GM23338 (cell line): ENCODE results near the gene PARVA. TPM values are rescaled to one million over a fixed set of nuclear protein-coding genes. Genes with fewer than 3 reads are reported as not detected.

Experiments
- ATAC-seq: fragments of 200-7000 bp; cut with Tn5 transposase; 3 replicates; pipeline ENCODE4 v1.9.1; 2020
- DNase-seq: peaks from one replicate; pipeline ENCODE4 v3.0.0-alpha.2; 2015; ENCODE audit warnings: low spot score
- H2AFZ ChIP-seq: fragments of 200-600 bp; sonication (generic); 2 replicates; pipeline ENCODE4 v1.8.0; 2016; ENCODE audit warnings: antibody characterized with exemption, mild to moderate bottlenecking, moderate library complexity
- H3F3A ChIP-seq: fragments of 200-600 bp; sonication (generic); replicated peaks from 2 replicates; pipeline ENCODE4 v1.8.0; 2017; ENCODE audit warnings: antibody characterized with exemption, mixed run types, low read depth
- H3K27ac ChIP-seq: fragments of 200-600 bp; sonication (generic); 2 replicates; pipeline ENCODE4 v1.6.1; 2016; ENCODE audit warnings: low read depth
- H3K27me3 ChIP-seq: fragments of 200-600 bp; sonication (generic); 2 replicates; pipeline ENCODE4 v1.8.0; 2016; ENCODE audit warnings: mild to moderate bottlenecking, mixed run types, moderate library complexity; ENCODE audit not compliant: insufficient read depth
- H3K36me3 ChIP-seq: fragments of 200-600 bp; sonication (generic); 2 replicates; pipeline ENCODE4 v1.8.0; 2016; ENCODE audit warnings: mild to moderate bottlenecking; ENCODE audit not compliant: insufficient read depth
- H3K4me1 ChIP-seq: fragments of 200-600 bp; sonication (generic); 2 replicates; pipeline ENCODE4 v1.8.0; 2016; ENCODE audit warnings: mild to moderate bottlenecking, moderate library complexity; ENCODE audit not compliant: insufficient read depth
- H3K4me2 ChIP-seq: fragments of 200-600 bp; sonication (generic); 2 replicates; pipeline ENCODE4 v1.7.1; 2017; ENCODE audit warnings: mixed run types
- H3K4me3 ChIP-seq: fragments of 200-600 bp; sonication (generic); 2 replicates; pipeline ENCODE4 v1.6.1; 2016; ENCODE audit warnings: mixed run types
- H3K79me2 ChIP-seq: fragments of 200-600 bp; sonication (generic); replicated peaks from 2 replicates; pipeline ENCODE4 v1.8.0; 2017; ENCODE audit warnings: mild to moderate bottlenecking; ENCODE audit not compliant: insufficient read depth
- H3K9me2 ChIP-seq: fragments of 200-600 bp; sonication (generic); 2 replicates; pipeline ENCODE4 v1.8.0; 2017; ENCODE audit not compliant: insufficient read depth
- H4K20me1 ChIP-seq: fragments of 200-600 bp; sonication (generic); replicated peaks from 2 replicates; pipeline ENCODE4 v1.8.0; 2017; ENCODE audit warnings: mild to moderate bottlenecking; ENCODE audit not compliant: insufficient read depth
- H3K27ac Mint-ChIP-seq: 2 replicates; pipeline ENCODE4 v1.8.0; 2020; ENCODE audit warnings: inconsistent platforms, mild to moderate bottlenecking, moderate library complexity, mixed read lengths
- H3K27me3 Mint-ChIP-seq: 3 replicates; pipeline ENCODE4 v1.8.0; 2022; ENCODE audit warnings: low read depth, mild to moderate bottlenecking, moderate library complexity, mixed read lengths, inconsistent platforms; ENCODE audit not compliant: insufficient read depth, poor library complexity
- H3K36me3 Mint-ChIP-seq: 3 replicates; pipeline ENCODE4 v1.8.0; 2021; ENCODE audit warnings: low read depth, mild to moderate bottlenecking, inconsistent platforms, moderate library complexity, mixed read lengths
- H3K4me1 Mint-ChIP-seq: 3 replicates; pipeline ENCODE4 v1.8.0; 2020; ENCODE audit warnings: mild to moderate bottlenecking, inconsistent platforms, mixed read lengths
- H3K4me3 Mint-ChIP-seq: 3 replicates; pipeline ENCODE4 v1.8.0; 2021; ENCODE audit warnings: moderate library complexity, mild to moderate bottlenecking, inconsistent platforms, mixed read lengths
- H3K9me3 Mint-ChIP-seq: 3 replicates; pipeline ENCODE4 v1.8.0; 2020; ENCODE audit warnings: moderate library complexity, mild to moderate bottlenecking, inconsistent platforms, mixed read lengths
- CREB1 ChIP-seq: fragments of 250-450 bp; sonication (Bioruptor Pico); IDR thresholded peaks from 2 replicates; pipeline ENCODE4 v1.5.0; 2020; ENCODE audit warnings: low read depth, mild to moderate bottlenecking, moderate library complexity
- EZH2 ChIP-seq: fragments of 200-600 bp; sonication (generic); IDR thresholded peaks from one replicate; pipeline ENCODE4 v1.8.0; 2017; ENCODE audit warnings: antibody characterized with exemption, mild to moderate bottlenecking, low read depth; ENCODE audit not compliant: unreplicated experiment
- EZH2phosphoT487 ChIP-seq: fragments of 200-600 bp; sonication (generic); IDR thresholded peaks from one replicate; pipeline ENCODE4 v1.8.1; 2018; ENCODE audit warnings: antibody characterized with exemption; ENCODE audit not compliant: unreplicated experiment
- JUNB ChIP-seq: IDR thresholded peaks from one replicate; pipeline ENCODE4 v1.6.1; 2016; ENCODE audit warnings: antibody characterized with exemption; ENCODE audit not compliant: unreplicated experiment
- NANOG ChIP-seq: IDR thresholded peaks from 2 replicates; pipeline ENCODE4 v1.6.1; 2016; ENCODE audit warnings: antibody characterized with exemption, borderline replicate concordance
- POLR2AphosphoS5 ChIP-seq: IDR thresholded peaks from 2 replicates; pipeline ENCODE4 v1.6.1; 2016; ENCODE audit warnings: antibody characterized with exemption, low read depth
- STAT1 ChIP-seq: IDR thresholded peaks from one replicate; pipeline ENCODE4 v1.6.1; 2016; ENCODE audit warnings: antibody characterized with exemption; ENCODE audit not compliant: unreplicated experiment
- ZNF114 ChIP-seq: fragments of 250-450 bp; sonication (Bioruptor Pico); IDR thresholded peaks from 2 replicates; pipeline ENCODE4 v1.5.0; 2020; ENCODE audit warnings: mild to moderate bottlenecking, moderate library complexity
- ZNF331 ChIP-seq: fragments of 250-450 bp; sonication (Bioruptor Pico); IDR thresholded peaks from 2 replicates; pipeline ENCODE4 v1.5.0; 2020; ENCODE audit warnings: low read depth, mild to moderate bottlenecking, moderate library complexity
- polyA plus RNA-seq: library from polyadenylated mRNA; unstranded; fragments of >200 nt; fragmentation: Nextera tagmentation; extraction: Ambion mirVana; gene quantifications from 2 replicates; pipeline ENCODE4 v1.2.1, GENCODE V29; 2016
- total RNA-seq: library from RNA; depleted of rRNA; stranded (reverse); fragments of >200 nt; shearing (Covaris generic); gene quantifications from 2 replicates; pipeline ENCODE4 v1.2.3, GENCODE V29; 2014
- TF ChIP-seq, protein P1 (sequence below): IDR thresholded peaks from 2 replicates; pipeline ENCODE4 v1.6.1; 2016; ENCODE audit warnings: antibody characterized with exemption
- TF ChIP-seq, protein P2 (sequence below): IDR thresholded peaks from one replicate; pipeline ENCODE4 v1.6.1; 2018; ENCODE audit warnings: antibody characterized with exemption; ENCODE audit not compliant: unreplicated experiment
- TF ChIP-seq, protein P3 (sequence below), 2 experiments: fragments of 200-600 bp in 1 of 2; sonication (generic) in 1 of 2; conservative IDR thresholded peaks; 2 replicates each; pipeline versions ENCODE4 v1.5.1 to v1.6.1; 2016 to 2017; ENCODE audit warnings: antibody characterized with exemption in 2 of 2, low read depth in 2 of 2, mild to moderate bottlenecking in 2 of 2, moderate library complexity in 1 of 2
- TF ChIP-seq, protein P4 (sequence below): fragments of 250-450 bp; sonication (Bioruptor Pico); IDR thresholded peaks from 2 replicates; pipeline ENCODE4 v1.5.0; 2020; ENCODE audit warnings: mild to moderate bottlenecking, moderate library complexity

Gene PARVA
- total and polyA plus RNA-seq, 2 experiments from 2014 or later: 5.8 to 6.9 TPM

DNA sequence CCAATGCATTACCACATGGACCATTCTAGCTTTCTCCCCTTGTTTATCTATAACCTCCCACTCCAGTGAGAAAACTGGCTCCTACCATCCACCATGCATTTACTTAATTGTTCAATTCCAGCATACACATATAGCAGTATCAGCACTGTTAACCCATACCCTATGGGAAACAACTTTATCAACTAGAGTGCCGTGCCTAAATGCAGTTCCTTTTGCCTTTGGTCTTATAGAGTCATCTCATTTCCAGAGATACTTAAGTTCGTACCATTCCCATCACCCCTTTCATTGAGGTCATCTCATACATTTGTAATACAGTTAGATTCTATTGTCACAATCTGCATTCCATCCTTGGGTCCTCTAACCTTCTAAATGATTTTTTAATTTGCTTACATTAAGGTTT is 86.9 kb downstream of the PARVA start:
- no peaks in the 10 kb centered on the region for H3K4me1 ChIP-seq
- Mint-ChIP-seq H3K27ac (no peak overlapping the region), H3K9me3 (peaks cover 6% of the 10 kb centered on the region), H3K4me1 (peaks cover 2% of the 10 kb centered on the region; the same call in 2 of the 3 replicates), H3K4me3 (no peak overlapping the region), H3K27me3 (peaks cover 2% of the 10 kb centered on the region), H3K36me3 (peaks cover 4% of the 10 kb centered on the region; the same call in 2 of the 3 replicates)
- no peaks in the 10 kb centered on the region for H3K27me3 ChIP-seq
- H3K4me3 ChIP-seq: no peak overlapping the region
- H3K79me2 ChIP-seq: no peaks in the 10 kb centered on the region
- no peak overlapping the region for H3K4me2 ChIP-seq
- ATAC-seq (no peak), DNase-seq (no peak)
- H3K9me2 ChIP-seq: 0 out of 2 replicates have a peak, but pooled peaks cover 5% of the 10 kb centered on the region
- H3F3A ChIP-seq: no peaks in the 10 kb centered on the region
- H3K36me3 ChIP-seq: no peaks in the 10 kb centered on the region
- no peaks in the 10 kb centered on the region for H4K20me1 ChIP-seq
- H3K27ac ChIP-seq: no peak overlapping the region
- TF ChIP-seq, protein P1, sequence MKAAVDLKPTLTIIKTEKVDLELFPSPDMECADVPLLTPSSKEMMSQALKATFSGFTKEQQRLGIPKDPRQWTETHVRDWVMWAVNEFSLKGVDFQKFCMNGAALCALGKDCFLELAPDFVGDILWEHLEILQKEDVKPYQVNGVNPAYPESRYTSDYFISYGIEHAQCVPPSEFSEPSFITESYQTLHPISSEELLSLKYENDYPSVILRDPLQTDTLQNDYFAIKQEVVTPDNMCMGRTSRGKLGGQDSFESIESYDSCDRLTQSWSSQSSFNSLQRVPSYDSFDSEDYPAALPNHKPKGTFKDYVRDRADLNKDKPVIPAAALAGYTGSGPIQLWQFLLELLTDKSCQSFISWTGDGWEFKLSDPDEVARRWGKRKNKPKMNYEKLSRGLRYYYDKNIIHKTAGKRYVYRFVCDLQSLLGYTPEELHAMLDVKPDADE: no peak
- TF ChIP-seq, protein P2, sequence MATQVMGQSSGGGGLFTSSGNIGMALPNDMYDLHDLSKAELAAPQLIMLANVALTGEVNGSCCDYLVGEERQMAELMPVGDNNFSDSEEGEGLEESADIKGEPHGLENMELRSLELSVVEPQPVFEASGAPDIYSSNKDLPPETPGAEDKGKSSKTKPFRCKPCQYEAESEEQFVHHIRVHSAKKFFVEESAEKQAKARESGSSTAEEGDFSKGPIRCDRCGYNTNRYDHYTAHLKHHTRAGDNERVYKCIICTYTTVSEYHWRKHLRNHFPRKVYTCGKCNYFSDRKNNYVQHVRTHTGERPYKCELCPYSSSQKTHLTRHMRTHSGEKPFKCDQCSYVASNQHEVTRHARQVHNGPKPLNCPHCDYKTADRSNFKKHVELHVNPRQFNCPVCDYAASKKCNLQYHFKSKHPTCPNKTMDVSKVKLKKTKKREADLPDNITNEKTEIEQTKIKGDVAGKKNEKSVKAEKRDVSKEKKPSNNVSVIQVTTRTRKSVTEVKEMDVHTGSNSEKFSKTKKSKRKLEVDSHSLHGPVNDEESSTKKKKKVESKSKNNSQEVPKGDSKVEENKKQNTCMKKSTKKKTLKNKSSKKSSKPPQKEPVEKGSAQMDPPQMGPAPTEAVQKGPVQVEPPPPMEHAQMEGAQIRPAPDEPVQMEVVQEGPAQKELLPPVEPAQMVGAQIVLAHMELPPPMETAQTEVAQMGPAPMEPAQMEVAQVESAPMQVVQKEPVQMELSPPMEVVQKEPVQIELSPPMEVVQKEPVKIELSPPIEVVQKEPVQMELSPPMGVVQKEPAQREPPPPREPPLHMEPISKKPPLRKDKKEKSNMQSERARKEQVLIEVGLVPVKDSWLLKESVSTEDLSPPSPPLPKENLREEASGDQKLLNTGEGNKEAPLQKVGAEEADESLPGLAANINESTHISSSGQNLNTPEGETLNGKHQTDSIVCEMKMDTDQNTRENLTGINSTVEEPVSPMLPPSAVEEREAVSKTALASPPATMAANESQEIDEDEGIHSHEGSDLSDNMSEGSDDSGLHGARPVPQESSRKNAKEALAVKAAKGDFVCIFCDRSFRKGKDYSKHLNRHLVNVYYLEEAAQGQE: no peak
- TF ChIP-seq NANOG: no peak
- no peak for TF ChIP-seq EZH2phosphoT487
- TF ChIP-seq STAT1: no peak
- no peak for TF ChIP-seq EZH2
- no peak for TF ChIP-seq POLR2AphosphoS5
- no peak for TF ChIP-seq ZNF331 (CRISPR knock-in tag)
- no peak for TF ChIP-seq CREB1 (CRISPR knock-in tag)
- no peak for TF ChIP-seq JUNB
- TF ChIP-seq, protein P3, sequence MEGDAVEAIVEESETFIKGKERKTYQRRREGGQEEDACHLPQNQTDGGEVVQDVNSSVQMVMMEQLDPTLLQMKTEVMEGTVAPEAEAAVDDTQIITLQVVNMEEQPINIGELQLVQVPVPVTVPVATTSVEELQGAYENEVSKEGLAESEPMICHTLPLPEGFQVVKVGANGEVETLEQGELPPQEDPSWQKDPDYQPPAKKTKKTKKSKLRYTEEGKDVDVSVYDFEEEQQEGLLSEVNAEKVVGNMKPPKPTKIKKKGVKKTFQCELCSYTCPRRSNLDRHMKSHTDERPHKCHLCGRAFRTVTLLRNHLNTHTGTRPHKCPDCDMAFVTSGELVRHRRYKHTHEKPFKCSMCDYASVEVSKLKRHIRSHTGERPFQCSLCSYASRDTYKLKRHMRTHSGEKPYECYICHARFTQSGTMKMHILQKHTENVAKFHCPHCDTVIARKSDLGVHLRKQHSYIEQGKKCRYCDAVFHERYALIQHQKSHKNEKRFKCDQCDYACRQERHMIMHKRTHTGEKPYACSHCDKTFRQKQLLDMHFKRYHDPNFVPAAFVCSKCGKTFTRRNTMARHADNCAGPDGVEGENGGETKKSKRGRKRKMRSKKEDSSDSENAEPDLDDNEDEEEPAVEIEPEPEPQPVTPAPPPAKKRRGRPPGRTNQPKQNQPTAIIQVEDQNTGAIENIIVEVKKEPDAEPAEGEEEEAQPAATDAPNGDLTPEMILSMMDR (conservative IDR thresholded peaks at IDR 0.05; ENCODE audit: low read depth in 2 of 2): no peak
- TF ChIP-seq, protein P4, sequence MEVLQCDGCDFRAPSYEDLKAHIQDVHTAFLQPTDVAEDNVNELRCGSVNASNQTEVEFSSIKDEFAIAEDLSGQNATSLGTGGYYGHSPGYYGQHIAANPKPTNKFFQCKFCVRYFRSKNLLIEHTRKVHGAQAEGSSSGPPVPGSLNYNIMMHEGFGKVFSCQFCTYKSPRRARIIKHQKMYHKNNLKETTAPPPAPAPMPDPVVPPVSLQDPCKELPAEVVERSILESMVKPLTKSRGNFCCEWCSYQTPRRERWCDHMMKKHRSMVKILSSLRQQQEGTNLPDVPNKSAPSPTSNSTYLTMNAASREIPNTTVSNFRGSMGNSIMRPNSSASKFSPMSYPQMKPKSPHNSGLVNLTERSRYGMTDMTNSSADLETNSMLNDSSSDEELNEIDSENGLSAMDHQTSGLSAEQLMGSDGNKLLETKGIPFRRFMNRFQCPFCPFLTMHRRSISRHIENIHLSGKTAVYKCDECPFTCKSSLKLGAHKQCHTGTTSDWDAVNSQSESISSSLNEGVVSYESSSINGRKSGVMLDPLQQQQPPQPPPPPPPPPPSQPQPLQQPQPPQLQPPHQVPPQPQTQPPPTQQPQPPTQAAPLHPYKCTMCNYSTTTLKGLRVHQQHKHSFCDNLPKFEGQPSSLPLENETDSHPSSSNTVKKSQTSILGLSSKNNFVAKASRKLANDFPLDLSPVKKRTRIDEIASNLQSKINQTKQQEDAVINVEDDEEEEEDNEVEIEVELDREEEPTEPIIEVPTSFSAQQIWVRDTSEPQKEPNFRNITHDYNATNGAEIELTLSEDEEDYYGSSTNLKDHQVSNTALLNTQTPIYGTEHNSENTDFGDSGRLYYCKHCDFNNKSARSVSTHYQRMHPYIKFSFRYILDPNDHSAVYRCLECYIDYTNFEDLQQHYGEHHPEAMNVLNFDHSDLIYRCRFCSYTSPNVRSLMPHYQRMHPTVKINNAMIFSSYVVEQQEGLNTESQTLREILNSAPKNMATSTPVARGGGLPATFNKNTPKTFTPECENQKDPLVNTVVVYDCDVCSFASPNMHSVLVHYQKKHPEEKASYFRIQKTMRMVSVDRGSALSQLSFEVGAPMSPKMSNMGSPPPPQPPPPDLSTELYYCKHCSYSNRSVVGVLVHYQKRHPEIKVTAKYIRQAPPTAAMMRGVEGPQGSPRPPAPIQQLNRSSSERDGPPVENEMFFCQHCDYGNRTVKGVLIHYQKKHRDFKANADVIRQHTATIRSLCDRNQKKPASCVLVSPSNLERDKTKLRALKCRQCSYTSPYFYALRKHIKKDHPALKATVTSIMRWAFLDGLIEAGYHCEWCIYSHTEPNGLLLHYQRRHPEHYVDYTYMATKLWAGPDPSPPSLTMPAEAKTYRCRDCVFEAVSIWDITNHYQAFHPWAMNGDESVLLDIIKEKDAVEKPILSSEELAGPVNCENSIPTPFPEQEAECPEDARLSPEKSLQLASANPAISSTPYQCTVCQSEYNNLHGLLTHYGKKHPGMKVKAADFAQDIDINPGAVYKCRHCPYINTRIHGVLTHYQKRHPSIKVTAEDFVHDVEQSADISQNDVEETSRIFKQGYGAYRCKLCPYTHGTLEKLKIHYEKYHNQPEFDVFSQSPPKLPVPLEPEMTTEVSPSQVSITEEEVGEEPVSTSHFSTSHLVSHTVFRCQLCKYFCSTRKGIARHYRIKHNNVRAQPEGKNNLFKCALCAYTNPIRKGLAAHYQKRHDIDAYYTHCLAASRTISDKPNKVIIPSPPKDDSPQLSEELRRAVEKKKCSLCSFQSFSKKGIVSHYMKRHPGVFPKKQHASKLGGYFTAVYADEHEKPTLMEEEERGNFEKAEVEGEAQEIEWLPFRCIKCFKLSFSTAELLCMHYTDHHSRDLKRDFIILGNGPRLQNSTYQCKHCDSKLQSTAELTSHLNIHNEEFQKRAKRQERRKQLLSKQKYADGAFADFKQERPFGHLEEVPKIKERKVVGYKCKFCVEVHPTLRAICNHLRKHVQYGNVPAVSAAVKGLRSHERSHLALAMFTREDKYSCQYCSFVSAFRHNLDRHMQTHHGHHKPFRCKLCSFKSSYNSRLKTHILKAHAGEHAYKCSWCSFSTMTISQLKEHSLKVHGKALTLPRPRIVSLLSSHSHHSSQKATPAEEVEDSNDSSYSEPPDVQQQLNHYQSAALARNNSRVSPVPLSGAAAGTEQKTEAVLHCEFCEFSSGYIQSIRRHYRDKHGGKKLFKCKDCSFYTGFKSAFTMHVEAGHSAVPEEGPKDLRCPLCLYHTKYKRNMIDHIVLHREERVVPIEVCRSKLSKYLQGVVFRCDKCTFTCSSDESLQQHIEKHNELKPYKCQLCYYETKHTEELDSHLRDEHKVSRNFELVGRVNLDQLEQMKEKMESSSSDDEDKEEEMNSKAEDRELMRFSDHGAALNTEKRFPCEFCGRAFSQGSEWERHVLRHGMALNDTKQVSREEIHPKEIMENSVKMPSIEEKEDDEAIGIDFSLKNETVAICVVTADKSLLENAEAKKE (CRISPR knock-in tag): no peak
- no peak for TF ChIP-seq ZNF114 (CRISPR knock-in tag)
- no peak overlapping the region for H2AFZ ChIP-seq
